GM12873 (cell line): Measurements from ENCODE around the gene TMEM258.

ENCODE experiments used
- CTCF ChIP-seq: IDR thresholded peaks from 2 replicates; pipeline ENCODE4 v1.5.1; 2012; ENCODE audit warnings: low read depth, mild to moderate bottlenecking, moderate library complexity, low read length, control low read depth; ENCODE audit not compliant: insufficient read depth; ENCODE audit errors: missing control alignments

The TMEM258 gene

GRCh38 chr11:61829806-61830205 is 37.4 kb upstream of the TMEM258 start:
- TF ChIP-seq CTCF = no peak

GRCh38 chr11:61828629-61829407 is 36.4 kb upstream of the TMEM258 start:
- TF ChIP-seq CTCF = peak; percentile 57

- no peak for TF ChIP-seq CTCF
These were observed 35.9 kb upstream of the TMEM258 start for GRCh38 chr11:61828379-61828628.

GRCh38 chr11:61827571-61828378 is 35.4 kb upstream of the TMEM258 start, which contains the start of gene FADS2:
Gene FADS2 (plus strand): TSS chr11:61828300. CDS start chr11:61828391, 91 bp downstream.
- TF ChIP-seq CTCF = peak; percentile 28

GRCh38 chr11:61826930-61827570 is 34.7 kb upstream of the TMEM258 start:
- no peak for TF ChIP-seq CTCF

GRCh38 chr11:61820174-61820573 is 27.8 kb upstream of the TMEM258 start:
- TF ChIP-seq CTCF = no peak
